HAP-1 (cell line): ENCODE measurements around the gene PSMC3.
"Not testable (repeated sequence)": the region's sequence is repeated elsewhere in the genome, so short reads cannot be mapped to it uniquely, and the experiment has no call there.

Source experiments
- DNase-seq, 2 experiments: peaks; one replicate each; pipeline ENCODE4 v3.0.0-alpha.2; 2016 to 2020; ENCODE audit warnings: low spot score in 2 of 2
- H3K27me3 ChIP-seq: fragments of 250-450 bp; sonication (Bioruptor Pico); 2 replicates; pipeline ENCODE4 v1.5.1; 2020; ENCODE audit warnings: low read depth, mild to moderate bottlenecking, moderate library complexity
- H3K36me3 ChIP-seq: fragments of 250-450 bp; sonication (Bioruptor Pico); replicated peaks from 2 replicates; pipeline ENCODE4 v1.5.1; 2020; ENCODE audit warnings: mild to moderate bottlenecking
- H3K4me1 ChIP-seq: fragments of 250-450 bp; sonication (Bioruptor Pico); 2 replicates; pipeline ENCODE4 v1.5.1; 2020; ENCODE audit warnings: mild to moderate bottlenecking
- H3K4me3 ChIP-seq: fragments of 250-450 bp; sonication (Bioruptor Pico); 2 replicates; pipeline ENCODE4 v1.5.1; 2020; ENCODE audit warnings: mild to moderate bottlenecking, moderate library complexity
- H3K9me3 ChIP-seq: fragments of 250-450 bp; sonication (Bioruptor Pico); 2 replicates; pipeline ENCODE4 v1.5.1; 2020; ENCODE audit warnings: mild to moderate bottlenecking, moderate library complexity
- in situ Hi-C: fragments of 300-500 bp; cut with MboI; formaldehyde crosslinking; loops from 3 replicates; pipeline ENCODE4 v1.14.3; 2020; ENCODE audit warnings: low sequenced_read_pairs, inconsistent platforms, mixed read lengths

The PSMC3 gene

DNA sequence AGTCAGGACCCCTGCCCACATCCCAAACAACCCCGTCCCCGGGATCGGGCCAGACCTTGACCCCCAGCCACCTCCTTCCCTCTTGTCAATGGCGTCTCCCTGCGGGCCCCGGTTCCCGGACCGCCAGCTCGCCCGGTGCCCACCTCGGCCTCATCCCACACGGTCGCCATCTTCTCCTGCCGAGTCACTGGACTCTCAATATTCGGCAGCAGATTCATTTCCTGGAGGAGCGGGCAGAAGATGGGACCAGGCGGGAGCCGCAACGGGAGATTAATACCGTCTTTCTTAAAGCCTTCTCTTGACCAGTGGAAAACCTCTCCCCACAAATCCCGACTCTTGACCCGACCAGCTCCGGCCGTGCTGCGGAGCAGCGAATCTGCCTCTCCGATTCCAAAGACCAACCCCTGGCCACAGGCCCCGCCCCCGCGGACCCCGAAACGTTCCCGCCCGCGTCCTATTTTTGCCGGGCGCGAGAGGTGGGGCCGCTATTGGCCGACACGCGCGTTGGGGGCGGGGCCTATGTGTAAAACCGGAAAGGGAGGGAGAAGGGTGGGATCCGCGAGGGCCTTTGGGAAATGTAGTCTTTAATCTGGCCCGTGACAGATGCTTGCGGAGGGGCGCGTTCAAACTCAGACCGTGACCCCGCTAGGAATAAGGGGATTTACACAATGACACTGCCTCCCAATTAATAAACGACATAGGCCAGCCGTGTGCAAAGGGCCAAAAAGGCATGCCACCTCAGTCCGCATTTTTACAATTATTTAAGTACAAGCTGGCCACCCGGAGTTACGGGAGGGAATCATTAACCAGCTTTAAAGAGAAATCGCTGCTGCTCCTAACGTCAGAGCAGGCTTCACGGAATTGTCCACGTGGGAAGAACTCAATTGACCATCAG is at the start of gene PSMC3:
Gene PSMC3 (minus strand): TSS at position 378 of the 895 bp plus-strand sequence. CDS start 160 bp downstream, at position 218.
- no peaks in the 10 kb centered on the region for H3K27me3 ChIP-seq
- peaks cover 40% of the 10 kb centered on the region for H3K36me3 ChIP-seq
- DNase-seq, result peak; percentile 98 to 99
- no peaks in the 10 kb centered on the region for H3K9me3 ChIP-seq
- peaks cover 6% of the 10 kb centered on the region for H3K4me1 ChIP-seq
- peak within 1 kb of the TSS; percentile 80 for H3K4me3 ChIP-seq
- in situ Hi-C loops, result no loop called here

DNA sequence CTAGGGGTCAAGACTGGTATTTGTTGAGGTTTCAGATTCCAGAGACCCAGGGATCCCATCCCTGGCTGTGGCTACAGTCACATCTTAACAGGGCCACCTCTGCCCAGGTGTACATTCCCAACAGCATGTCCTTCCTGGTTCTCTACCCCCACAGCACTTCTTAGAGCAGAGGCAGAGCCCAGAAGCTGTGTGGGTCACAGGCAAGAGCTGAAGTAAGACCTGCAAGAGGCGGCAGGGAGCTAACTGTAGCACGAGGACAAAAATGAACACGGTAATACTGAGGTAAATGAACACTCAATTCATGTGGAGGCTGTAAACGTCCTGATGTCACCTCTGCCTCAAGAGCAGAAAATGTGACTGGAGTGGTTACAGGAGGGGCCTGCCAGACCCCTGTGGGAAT is 44.4 kb upstream of the PSMC3 start:
- DNase-seq, result no peak
- H3K4me3 ChIP-seq, result no peak overlapping the region
- no peaks in the 10 kb centered on the region for H3K27me3 ChIP-seq
- no peaks in the 10 kb centered on the region for H3K4me1 ChIP-seq
- H3K36me3 ChIP-seq, result peaks cover 73% of the 10 kb centered on the region
- in situ Hi-C loops, result no loop called here
- H3K9me3 ChIP-seq, result no peaks in the 10 kb centered on the region

DNA sequence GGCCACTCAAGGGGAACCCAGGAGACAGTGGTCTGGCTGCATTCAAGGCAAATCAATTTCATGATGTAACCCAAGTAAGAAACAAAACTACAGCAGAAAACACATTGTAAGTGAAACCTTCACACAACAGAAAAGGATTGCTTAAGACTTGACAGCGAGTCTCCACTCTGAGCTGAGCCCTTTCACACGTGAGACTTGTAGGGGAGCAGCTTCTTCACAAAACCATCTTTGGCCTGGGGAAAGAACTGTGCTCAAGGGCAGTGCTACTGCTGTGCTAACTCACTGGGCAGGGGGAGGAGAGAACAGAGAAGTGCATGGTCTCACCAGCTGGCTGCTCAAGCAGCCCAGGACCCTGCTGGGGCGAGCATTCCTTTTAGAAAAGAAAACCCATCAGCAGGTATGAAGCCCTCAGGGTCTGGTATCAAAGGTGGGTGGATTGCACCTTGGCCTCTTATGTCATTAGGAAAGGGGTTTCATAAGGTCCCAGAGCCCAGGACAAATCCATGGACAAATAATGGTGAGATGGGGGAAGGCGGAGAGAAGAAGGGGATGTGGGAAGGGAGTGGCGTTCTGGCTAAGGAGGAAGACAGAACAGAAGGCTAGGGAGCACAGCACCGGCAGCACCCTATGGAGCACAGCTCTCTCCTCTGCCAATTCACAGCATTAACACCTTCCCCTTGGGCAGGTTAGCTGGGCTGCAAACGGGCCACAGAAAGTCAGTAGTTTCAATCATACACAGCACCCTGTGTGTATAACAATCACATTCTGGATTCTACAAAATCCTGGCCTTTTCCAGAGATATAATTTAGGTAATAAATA is 43.3 kb upstream of the PSMC3 start:
- H3K4me3 ChIP-seq, result no peak overlapping the region
- no peaks in the 10 kb centered on the region for H3K27me3 ChIP-seq
- H3K4me1 ChIP-seq, result peaks cover 5% of the 10 kb centered on the region
- H3K9me3 ChIP-seq, result no peaks in the 10 kb centered on the region
- DNase-seq, result no peak
- H3K36me3 ChIP-seq, result peaks cover 67% of the 10 kb centered on the region
- in situ Hi-C loops, result no loop called here

DNA sequence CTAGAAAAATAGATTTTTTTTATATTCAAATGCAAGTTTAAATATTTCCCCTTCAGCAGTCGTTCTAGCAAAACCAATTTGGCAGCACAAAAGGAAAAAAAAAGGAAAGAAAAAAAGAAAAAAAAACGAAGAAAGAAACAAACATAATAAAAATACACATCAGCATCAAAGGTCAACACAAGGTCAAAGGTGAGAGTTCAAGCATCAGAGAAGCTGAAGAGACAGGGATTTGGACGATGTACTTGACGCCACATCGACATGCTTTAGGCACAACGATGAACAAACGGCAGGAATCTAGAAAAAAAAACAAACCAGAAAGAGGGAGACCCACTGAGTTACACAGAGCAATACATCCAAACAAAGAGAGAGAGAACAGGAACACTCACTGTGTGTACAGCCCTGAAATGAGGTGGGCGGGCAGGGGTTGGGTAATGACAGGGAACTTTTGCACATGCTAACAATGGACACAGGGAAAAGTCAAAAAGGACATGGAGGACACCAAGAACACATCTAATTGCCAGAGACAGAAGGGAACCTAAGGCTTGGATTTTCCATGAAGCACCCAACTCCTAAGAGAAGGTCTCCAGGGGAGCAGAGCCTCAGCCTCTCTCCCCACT is 42.5 kb upstream of the PSMC3 start:
- Histone ChIP-seq H3K4me1 (peaks cover 5% of the 10 kb centered on the region), H3K27me3 (no peaks in the 10 kb centered on the region), H3K4me3 (no peak overlapping the region), H3K9me3 (no peaks in the 10 kb centered on the region), H3K36me3 (peaks cover 64% of the 10 kb centered on the region)
- in situ Hi-C loops, result no loop called here
- DNase-seq, result no peak

DNA sequence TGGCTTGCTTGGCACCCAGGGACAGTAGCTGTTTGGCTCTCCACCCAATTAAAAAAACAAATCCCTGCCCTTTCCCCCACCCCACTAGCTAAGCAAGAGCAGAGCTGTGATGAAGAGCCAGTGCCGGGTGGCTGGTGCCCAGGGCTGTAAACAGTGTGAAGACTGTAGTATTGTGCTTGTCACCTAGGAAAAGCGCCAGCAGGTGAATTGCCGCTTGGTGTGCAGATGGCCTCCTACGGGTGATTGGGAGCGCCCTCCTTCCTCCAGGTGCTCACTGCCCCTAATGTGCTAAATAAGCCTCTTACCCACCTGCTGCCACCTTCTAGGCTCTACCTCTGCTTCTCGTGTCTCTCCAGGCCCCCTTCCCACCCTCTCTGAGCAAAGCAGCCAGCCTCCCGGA is 41.1 kb upstream of the PSMC3 start:
- in situ Hi-C loops, result no loop called here
- Histone ChIP-seq H3K36me3 (peaks cover 51% of the 10 kb centered on the region), H3K4me3 (no peak overlapping the region), H3K9me3 (no peaks in the 10 kb centered on the region), H3K27me3 (no peaks in the 10 kb centered on the region), H3K4me1 (peaks cover 5% of the 10 kb centered on the region)
- DNase-seq, result no peak

DNA sequence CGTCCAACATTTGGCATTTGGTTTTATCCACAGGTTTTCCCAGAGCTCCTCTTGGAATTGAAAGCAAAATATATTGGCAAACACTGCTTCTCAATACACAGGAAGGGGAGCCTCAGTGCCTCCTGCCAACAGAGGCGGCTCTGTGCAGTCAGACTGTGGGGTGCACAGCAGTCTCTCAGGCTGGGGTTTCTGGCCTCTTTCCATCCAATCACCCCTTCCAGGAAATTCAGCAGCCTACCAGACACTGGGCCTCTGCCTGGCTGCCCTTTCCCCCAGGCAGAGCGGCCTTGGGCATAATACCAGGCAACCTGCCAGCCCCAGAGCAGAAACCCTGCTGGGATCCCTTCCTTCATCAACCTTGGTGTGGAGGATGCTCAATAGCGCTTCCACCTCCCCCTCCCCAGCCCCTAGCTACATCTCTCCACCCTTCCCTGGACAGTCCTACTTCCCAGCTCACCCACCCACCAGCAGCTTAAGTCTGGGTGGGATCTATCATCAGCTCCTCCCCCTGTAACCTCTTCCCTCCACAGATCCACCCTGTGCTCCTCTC is 40.5 kb upstream of the PSMC3 start:
- Histone ChIP-seq H3K9me3 (no peaks in the 10 kb centered on the region), H3K4me1 (peaks cover 5% of the 10 kb centered on the region), H3K4me3 (no peak overlapping the region), H3K36me3 (peaks cover 45% of the 10 kb centered on the region), H3K27me3 (no peaks in the 10 kb centered on the region)
- no peak for DNase-seq
- in situ Hi-C loops, result no loop called here

DNA sequence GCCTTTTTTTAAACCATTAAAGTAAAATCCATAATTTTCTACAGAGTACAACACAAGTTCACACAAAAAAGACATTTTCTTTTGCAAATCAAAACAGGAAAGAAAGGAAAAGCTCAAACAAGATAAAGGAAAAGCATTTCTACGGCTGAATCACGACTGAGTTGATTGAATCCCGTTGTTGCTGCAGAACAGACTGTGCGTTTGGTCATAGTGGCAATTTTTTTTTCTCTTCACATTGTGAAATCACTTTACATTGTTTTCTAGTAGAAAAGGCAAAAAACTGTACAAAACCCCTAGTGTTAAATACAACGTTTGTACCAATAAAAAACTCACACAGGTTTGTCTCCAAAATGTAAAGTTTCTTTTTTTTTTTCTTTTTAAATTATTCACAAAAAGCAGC is 40.0 kb upstream of the PSMC3 start:
- H3K4me3 ChIP-seq, result no peak overlapping the region
- peaks cover 39% of the 10 kb centered on the region for H3K36me3 ChIP-seq

DNA sequence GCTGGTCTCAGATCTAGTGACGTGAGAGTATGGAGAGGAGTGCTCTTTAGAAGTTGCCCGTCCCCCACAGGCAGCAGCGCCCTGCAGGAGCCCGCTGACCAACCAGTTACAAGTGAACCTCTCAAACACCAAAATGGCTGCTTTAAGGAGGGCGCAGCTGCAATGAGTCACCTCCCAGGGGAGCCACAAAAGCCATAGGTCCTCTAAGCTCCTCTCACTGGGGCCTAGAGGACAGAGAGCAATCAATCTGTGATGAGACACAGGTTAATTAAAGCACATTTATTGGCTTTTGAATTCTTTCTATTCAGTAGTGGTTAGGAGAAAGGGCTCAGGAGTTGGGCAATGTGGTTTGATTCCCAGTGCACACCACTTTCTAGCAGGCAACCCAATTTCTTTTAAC is 38.2 kb upstream of the PSMC3 start:
- in situ Hi-C loops, result no loop called here
- Histone ChIP-seq H3K4me1 (peaks cover 5% of the 10 kb centered on the region), H3K36me3 (peaks cover 24% of the 10 kb centered on the region), H3K4me3 (no peak overlapping the region), H3K27me3 (no peaks in the 10 kb centered on the region), H3K9me3 (no peaks in the 10 kb centered on the region)
- peak; percentile 38 to 81 for DNase-seq

More for the DNA sequence above, 40.0 kb upstream of the PSMC3 start:
- Histone ChIP-seq H3K9me3 (no peaks in the 10 kb centered on the region), H3K4me1 (peaks cover 5% of the 10 kb centered on the region), H3K27me3 (no peaks in the 10 kb centered on the region)
- in situ Hi-C loops, result no loop called here
- DNase-seq, result no peak

DNA sequence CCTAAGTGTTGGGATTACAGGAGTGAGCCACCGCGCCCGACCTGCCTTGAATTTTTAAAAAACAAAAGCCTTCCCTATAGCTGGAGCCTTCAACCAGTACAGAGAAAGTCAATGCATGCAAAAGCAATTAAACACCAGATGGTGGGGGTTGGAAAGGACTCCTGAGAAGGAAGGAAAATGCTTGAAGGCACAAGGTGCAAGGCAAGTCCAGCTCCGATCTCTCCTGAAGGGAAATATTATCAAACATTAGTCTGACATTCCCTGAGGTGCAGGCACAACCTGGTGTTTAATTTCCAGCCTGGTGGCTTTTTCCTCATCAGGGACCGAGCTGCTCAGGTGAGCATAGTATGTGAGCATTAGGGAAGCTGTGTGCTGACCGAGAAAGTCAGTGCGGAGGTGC is 35.6 kb upstream of the PSMC3 start:
- Histone ChIP-seq H3K36me3 (peaks cover 15% of the 10 kb centered on the region), H3K4me1 (peaks cover 5% of the 10 kb centered on the region), H3K27me3 (no peaks in the 10 kb centered on the region), H3K9me3 (no peaks in the 10 kb centered on the region), H3K4me3 (no peak overlapping the region)
- no peak for DNase-seq
- in situ Hi-C loops, result no loop called here

DNA sequence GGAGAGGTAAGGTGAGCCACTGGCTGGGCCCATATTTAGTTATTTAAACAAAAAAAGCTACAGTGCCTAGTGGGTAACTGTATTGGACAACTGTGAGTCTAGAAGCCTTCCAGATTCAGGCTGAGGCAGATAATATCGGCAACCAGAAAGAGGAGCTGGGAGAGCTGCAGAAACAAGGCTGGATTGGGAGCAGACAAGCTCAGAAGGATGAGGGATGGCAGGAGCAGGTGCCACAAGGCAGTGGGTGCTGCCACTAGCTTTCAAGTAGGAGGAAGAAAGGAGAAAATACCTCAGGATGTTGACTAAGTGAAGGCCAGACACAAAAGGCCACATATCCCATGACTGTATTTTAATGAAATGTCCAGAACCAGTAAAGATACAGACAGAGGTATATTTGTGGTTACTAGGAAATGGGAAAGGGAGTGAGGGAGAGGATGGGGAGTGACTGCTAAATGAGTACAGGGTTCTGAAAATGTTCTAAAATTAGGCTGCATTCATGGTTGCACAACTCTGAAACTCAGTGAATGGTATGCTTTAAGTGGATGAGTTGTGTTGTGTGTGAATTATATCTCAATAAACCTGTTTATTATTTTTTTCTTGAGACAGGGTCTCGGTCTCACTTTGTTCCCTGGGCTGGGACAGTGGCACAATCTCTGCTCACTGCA is 34.5 kb upstream of the PSMC3 start:
- Histone ChIP-seq H3K36me3 (peaks cover 13% of the 10 kb centered on the region), H3K9me3 (no peaks in the 10 kb centered on the region), H3K4me1 (peaks cover 5% of the 10 kb centered on the region), H3K27me3 (no peaks in the 10 kb centered on the region), H3K4me3 (no peak overlapping the region)
- in situ Hi-C loops, result no loop called here
- no peak for DNase-seq

DNA sequence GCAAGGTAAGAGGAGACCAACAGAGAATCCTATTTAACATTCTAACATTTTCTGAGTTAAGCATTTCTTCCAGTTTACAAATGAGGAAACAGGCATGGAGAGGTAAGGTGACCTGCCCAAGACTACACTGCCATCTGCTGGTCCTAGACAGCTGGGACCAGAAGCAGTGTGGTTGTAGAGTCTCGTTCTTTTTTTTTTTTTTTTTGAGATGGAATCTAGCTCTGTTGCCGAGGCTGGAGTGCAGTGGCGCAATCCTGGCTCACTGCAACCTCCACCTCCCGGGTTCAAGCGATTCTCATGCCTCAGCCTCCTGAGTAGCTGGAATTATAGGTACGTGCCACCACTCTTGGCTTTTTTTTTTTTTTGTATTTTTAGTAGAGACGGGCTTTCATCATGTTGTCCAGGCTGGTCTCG is 28.0 kb upstream of the PSMC3 start:
- H3K9me3 ChIP-seq, H3K4me1 ChIP-seq, in situ Hi-C loops, H3K36me3 ChIP-seq, H3K27me3 ChIP-seq, H3K4me3 ChIP-seq: not testable (repeated sequence)
- DNase-seq, result peak; percentile 76 to 82

DNA sequence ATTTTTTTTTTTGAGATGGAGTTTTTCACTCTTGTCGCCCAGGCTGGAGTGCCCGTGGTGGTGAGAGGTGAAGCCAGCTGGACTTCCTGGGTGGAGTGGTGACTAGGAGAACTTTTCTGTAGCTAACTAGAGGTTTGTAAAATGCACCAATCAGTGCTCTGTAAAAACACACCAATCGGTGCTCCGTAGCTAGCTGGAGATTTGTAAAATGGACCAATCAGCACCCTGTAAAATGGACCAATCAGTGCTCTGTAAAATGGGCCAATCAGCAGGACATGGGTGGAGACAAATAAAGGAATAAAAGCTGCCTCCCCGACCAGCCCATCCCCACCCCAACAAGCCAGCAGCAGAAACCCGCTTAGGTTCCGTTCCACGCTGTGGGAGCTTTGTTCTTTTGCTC is 27.1 kb upstream of the PSMC3 start:
- DNase-seq, result no peak

DNA sequence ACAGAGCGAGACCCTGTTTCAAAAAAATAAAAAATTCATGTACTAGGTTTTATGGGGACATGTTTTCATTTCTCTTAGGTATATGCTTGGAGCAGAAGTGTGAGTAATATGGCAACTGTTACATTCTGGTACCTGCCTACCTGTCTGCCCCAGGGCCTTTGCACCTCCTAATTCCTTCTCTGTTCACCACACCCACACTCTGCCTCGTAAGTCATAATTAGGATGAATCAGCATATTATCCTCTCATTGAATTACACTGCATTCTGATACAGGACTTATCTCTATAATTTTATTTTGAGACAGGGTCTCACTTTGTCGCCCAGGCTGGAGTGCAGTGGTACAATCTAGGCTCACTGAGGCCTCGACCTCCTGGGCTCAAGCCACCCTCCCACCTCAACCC is 25.8 kb upstream of the PSMC3 start:
- H3K36me3 ChIP-seq, result no peaks in the 10 kb centered on the region

More for the DNA sequence above, 27.1 kb upstream of the PSMC3 start:
- Histone ChIP-seq H3K9me3 (no peaks in the 10 kb centered on the region), H3K4me3 (no peak overlapping the region), H3K27me3 (no peaks in the 10 kb centered on the region), H3K4me1 (no peaks in the 10 kb centered on the region), H3K36me3 (no peaks in the 10 kb centered on the region)
- in situ Hi-C loops, result no loop called here

More for the DNA sequence above, 25.8 kb upstream of the PSMC3 start:
- Histone ChIP-seq H3K27me3 (no peaks in the 10 kb centered on the region), H3K4me1 (no peaks in the 10 kb centered on the region), H3K9me3 (no peaks in the 10 kb centered on the region), H3K4me3 (no peak overlapping the region)
- no peak for DNase-seq
- in situ Hi-C loops, result no loop called here
